IgD-negative memory B cell (primary cell): ENCODE data around the gene EHBP1L1. TPM values are rescaled to one million over a fixed set of nuclear protein-coding genes. Genes with fewer than 3 reads are reported as not detected.

Experiments used
- H3K27ac Mint-ChIP-seq, 3 donors: one replicate each; pipeline ENCODE4 v1.8.0; 2020 to 2022; ENCODE audit warnings: mild to moderate bottlenecking in 3 of 3, mixed read lengths in 3 of 3, moderate library complexity in 1 of 3
- H3K27me3 Mint-ChIP-seq: one replicate; pipeline ENCODE4 v1.8.0; 2021; ENCODE audit warnings: mixed read lengths
- H3K36me3 Mint-ChIP-seq: one replicate; pipeline ENCODE4 v1.8.0; 2020; ENCODE audit warnings: mild to moderate bottlenecking, mixed read lengths
- H3K4me1 Mint-ChIP-seq, 3 donors: one replicate each; pipeline ENCODE4 v1.8.0; 2020 to 2022; ENCODE audit warnings: mixed read lengths in 3 of 3, mild to moderate bottlenecking in 1 of 3
- H3K4me3 Mint-ChIP-seq, 4 donors: one replicate each; pipeline ENCODE4 v1.8.0; 2020 to 2022; ENCODE audit warnings: mild to moderate bottlenecking in 4 of 4, mixed read lengths in 4 of 4, moderate library complexity in 3 of 4
- H3K9me3 Mint-ChIP-seq, 3 donors: one replicate each; pipeline ENCODE4 v1.8.0; 2020 to 2021; ENCODE audit warnings: mixed read lengths in 3 of 3, mild to moderate bottlenecking in 1 of 3
- polyA plus RNA-seq: library from polyadenylated mRNA; unstranded; fragments of 300-500 nt; fragmentation: Illumina TruSeq; gene quantifications from one replicate; pipeline ENCODE4 v1.2.3, GENCODE V29; 2021

Gene EHBP1L1
- polyA plus RNA-seq: 16.1 TPM

DNA sequence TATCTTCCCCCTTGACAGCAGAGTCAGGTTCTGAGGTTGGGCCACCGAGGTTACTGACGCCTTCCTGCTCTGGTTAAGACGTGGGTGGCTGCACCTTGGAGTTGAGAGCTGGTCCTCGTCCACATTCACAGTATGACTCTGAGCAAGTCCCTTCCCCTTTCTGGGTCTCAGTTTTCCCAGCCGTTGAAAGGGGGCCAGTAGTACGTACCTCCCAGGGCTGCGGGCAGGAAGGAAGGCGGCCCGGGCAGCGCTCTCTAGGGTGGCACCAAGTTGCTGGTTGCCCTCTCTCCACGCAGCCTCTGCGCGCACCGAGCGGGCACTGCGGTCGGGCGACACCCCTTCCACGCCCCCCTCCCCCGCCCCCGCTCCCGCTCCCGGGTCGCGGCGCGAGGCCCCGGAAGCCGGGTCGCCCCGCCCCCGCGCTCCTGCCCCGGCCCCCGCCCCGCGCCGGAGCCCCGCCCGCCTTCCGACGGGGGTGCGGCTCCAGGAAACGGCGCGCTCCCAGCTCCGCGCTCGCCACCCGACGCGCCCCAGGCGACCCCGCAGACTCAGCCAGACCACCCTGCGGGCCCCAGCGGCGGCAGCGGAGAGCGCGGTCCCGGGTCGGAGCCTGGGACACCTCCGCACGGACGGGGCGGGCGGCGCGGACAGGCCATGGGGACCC, at the start of gene EHBP1L1:
Gene EHBP1L1 (plus strand): TSS at position 486 of the 664 bp plus-strand sequence. CDS start 250 bp downstream, outside the sequence.
- Mint-ChIP-seq H3K9me3 (no peaks in the 10 kb centered on the region), H3K27ac (peak within 1 kb of the TSS; percentile 95 to 100 (median 99)), H3K4me3 (peak within 1 kb of the TSS; percentile 92 to 98 (median 98)), H3K4me1 (peaks cover 23 to 36% (median 26%) of the 10 kb centered on the region in 3 donors), H3K36me3 (no peaks in the 10 kb centered on the region), H3K27me3 (peaks cover 2% of the 10 kb centered on the region)

DNA sequence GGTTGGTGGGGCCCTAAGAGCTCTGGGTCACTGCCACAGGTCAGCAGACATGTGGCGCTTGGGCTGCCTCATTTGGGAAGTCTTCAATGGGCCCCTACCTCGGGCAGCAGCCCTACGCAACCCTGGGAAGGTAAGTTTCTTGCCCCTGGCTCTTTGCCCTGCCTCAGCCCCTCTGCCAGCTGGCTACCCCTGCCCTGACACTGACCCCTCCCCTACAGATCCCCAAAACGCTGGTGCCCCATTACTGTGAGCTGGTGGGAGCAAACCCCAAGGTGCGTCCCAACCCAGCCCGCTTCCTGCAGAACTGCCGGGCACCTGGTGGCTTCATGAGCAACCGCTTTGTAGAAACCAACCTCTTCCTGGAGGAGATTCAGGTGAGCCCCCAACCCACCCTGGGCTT, 49.1 kb upstream of the EHBP1L1 start:
- peaks cover 18 to 29% (median 26%) of the 10 kb centered on the region in 3 donors for H3K4me1 Mint-ChIP-seq
- no peaks in the 10 kb centered on the region for H3K36me3 Mint-ChIP-seq
- H3K9me3 Mint-ChIP-seq: no peaks in the 10 kb centered on the region
- peak overlapping the region in 2 of 4 donors; percentile 60 to 67 for H3K4me3 Mint-ChIP-seq
- H3K27me3 Mint-ChIP-seq: no peaks in the 10 kb centered on the region
- no peak overlapping the region for H3K27ac Mint-ChIP-seq

DNA sequence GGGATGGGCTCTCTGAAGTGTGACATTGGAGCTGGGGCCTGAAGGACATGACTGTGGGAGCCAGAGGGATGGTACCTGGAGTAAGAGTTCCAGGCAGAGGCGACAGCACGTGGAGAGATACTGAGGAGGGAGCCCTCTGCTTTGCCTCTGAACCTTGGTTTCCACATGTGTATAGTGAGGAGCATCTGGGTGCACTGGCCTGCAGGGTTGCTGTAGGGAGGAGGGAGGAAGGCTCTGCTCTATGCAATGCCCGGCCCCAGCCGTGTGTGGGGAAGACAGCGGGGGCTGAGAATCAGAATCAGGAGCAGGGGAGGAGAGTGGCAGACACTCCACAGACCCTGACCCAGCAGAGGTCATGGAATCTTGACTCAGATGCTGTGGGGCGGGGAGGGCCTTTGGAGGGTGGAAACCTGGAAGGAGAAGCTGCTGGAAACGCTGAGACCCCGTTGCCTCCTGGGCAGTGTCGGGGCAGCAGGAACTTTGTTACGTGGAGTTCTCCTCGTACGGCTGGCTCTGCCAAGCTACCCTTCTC, 47.0 kb upstream of the EHBP1L1 start:
- Mint-ChIP-seq H3K9me3 (no peaks in the 10 kb centered on the region), H3K27ac (no peak overlapping the region), H3K4me3 (peak overlapping the region in 1 of 4 donors; percentile 28), H3K27me3 (no peaks in the 10 kb centered on the region), H3K36me3 (no peaks in the 10 kb centered on the region), H3K4me1 (peaks cover 6 to 14% (median 12%) of the 10 kb centered on the region in 3 donors)

DNA sequence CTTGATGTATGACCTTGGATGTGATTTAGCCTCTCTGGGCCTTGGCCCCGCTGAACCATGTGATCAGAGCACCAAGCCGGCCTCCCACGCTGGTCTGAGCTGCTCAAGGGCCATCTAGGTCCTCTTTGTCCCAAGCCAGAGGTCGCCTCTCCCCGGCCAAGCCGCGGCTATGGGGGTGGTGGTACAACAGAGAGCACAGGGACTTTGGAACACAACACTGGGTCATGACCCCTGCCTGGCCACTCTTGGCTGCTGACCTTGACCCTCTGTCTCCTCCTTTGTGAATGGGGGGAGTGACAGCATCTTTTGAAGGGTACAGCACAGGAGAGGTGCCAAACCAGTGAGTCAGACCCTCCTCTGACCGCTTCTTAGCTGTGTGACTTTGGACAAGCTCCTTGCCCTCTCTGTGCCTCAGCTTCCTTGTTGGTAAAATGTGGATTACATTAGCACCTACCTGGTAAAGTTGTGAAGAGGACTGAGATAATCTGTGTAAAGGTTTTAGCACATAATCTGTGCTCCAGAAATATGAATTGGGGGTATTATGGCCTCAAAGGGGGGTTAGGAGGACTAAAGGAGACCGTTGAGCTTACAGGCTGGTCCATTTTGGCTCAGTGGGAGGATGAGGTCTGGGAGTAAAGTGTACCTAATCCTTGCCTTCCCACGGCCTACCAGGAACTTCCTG, 46.2 kb upstream of the EHBP1L1 start:
- Mint-ChIP-seq H3K36me3 (no peaks in the 10 kb centered on the region), H3K27ac (peak overlapping the region in 2 of 3 donors; percentile 10 to 47), H3K4me3 (peak overlapping the region in 1 of 4 donors; percentile 39), H3K9me3 (no peaks in the 10 kb centered on the region), H3K27me3 (no peaks in the 10 kb centered on the region), H3K4me1 (peaks cover 5 to 10% (median 6%) of the 10 kb centered on the region in 3 donors)

DNA sequence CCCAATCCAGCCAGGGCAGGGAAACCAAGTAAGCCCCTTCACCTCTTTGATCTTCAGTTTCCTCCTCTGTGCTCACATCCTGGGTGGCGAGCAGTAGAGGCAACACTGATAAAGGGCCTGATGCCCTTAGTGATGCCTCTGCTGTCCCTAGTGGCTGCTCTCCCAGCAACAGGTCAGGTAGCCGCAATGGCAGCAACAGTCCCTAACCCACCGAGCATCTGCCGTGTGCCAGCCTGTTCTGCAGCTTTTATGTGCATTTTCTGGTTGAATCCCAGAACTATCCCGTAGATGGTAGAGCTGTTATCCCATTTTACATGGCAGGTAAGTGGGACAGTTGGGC, 45.7 kb upstream of the EHBP1L1 start:
- Mint-ChIP-seq H3K27me3 (no peaks in the 10 kb centered on the region), H3K4me3 (peak overlapping the region in 1 of 4 donors; percentile 39), H3K9me3 (no peaks in the 10 kb centered on the region), H3K36me3 (no peaks in the 10 kb centered on the region), H3K4me1 (peaks cover 5 to 12% (median 6%) of the 10 kb centered on the region in 3 donors), H3K27ac (peak overlapping the region in 1 of 3 donors; percentile 47)

DNA sequence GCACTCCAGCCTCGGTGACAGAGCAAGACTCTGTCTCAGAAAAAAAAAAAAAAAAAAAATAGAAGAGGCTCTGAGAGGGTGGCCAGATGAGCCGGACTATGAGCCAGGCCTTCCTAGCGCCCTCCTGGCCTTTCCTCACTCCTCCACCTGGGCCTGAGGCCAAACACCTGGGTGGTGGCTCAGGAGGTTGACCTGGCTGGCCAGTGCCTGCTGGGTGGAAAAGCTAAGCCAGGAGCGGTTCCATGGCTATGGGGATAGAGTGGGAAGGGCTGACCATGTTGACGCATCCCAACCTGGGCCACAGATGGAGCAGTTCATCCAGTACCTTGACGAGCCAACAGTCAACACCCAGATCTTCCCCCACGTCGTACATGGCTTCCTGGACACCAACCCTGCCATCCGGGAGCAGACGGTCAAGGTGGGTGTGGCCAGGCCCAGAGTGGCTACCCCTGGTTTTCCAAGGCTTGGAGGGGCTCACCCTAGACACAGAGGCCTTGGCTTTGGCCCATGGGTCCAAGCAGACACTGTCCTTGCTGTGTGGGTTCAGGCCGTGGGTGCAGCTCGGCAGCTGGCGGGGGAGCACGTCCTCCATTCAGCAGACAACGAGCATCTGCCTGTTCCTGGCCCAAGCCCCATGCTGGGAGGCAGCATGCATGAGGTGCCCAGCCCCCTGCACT, 43.3 kb upstream of the EHBP1L1 start:
- no peak overlapping the region for H3K27ac Mint-ChIP-seq
- H3K9me3 Mint-ChIP-seq: no peaks in the 10 kb centered on the region
- peaks cover 0 to 7% (median 5%) of the 10 kb centered on the region in 3 donors for H3K4me1 Mint-ChIP-seq
- no peaks in the 10 kb centered on the region for H3K36me3 Mint-ChIP-seq
- H3K27me3 Mint-ChIP-seq: no peaks in the 10 kb centered on the region
- no peak overlapping the region for H3K4me3 Mint-ChIP-seq

DNA sequence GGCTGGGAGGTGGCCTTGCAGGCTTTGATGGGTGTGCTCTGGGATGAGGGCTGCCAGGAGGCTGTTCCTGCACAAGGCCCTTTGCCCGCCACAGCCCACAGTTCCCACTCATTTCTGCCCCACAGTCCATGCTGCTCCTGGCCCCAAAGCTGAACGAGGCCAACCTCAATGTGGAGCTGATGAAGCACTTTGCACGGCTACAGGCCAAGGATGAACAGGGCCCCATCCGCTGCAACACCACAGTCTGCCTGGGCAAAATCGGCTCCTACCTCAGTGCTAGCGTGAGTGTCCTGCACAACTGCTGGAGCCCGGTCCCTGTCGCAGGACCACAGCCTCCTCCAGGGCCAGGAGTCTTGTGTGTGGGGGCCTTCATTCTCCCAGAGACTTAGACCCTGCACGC, 40.8 kb upstream of the EHBP1L1 start:
- no peaks in the 10 kb centered on the region for H3K27me3 Mint-ChIP-seq
- no peak overlapping the region for H3K4me3 Mint-ChIP-seq
- no peaks in the 10 kb centered on the region for H3K36me3 Mint-ChIP-seq
- no peaks in the 10 kb centered on the region for H3K9me3 Mint-ChIP-seq
- peak overlapping the region in 1 of 3 donors; percentile 42 for H3K27ac Mint-ChIP-seq
- H3K4me1 Mint-ChIP-seq: peaks cover 0 to 7% (median 5%) of the 10 kb centered on the region in 3 donors

DNA sequence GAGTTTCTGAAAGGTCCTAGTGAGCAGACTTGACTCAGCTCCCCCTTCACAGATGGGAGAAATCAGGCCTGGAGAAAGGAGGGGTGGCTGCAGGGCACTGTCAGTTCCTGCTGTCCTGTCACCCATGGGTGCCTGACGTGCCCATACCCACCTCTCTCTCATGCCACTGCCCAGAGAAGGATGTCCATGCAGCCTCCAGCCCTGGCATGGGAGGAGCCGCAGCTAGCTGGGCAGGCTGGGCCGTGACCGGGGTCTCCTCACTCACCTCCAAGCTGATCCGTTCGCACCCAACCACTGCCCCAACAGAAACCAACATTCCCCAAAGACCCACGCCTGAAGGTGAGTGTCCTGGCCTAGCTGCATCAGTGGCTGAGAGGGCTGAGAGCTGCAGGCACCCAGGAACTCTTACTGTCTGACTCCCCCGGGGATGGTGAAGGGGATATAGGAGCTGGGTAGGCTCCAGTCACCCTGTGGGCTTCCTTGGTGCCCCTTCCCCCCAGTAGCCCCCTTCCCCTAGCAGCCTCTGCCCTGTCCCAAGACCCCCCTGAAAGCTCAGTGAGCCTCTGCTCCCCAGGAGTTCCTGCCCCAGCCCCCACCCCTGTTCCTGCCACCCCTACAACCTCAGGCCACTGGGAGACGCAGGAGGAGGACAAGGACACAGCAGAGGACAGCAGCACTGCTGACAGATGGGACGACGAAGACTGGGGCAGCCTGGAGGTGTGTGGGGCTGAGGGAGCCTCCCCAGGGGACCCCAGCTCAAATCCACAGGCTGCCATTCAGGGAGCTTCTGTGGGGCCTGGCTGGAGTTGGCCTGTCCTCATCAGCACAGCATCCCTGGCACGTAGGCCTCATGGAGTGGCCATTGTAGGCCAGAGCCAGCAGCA, 39.2 kb upstream of the EHBP1L1 start:
- Mint-ChIP-seq H3K27me3 (no peaks in the 10 kb centered on the region), H3K4me1 (peaks cover 5 to 11% (median 6%) of the 10 kb centered on the region in 3 donors), H3K27ac (peak overlapping the region in 2 of 3 donors; percentile 14 to 59), H3K4me3 (peak overlapping the region in 1 of 4 donors; percentile 86), H3K36me3 (no peaks in the 10 kb centered on the region), H3K9me3 (no peaks in the 10 kb centered on the region)

DNA sequence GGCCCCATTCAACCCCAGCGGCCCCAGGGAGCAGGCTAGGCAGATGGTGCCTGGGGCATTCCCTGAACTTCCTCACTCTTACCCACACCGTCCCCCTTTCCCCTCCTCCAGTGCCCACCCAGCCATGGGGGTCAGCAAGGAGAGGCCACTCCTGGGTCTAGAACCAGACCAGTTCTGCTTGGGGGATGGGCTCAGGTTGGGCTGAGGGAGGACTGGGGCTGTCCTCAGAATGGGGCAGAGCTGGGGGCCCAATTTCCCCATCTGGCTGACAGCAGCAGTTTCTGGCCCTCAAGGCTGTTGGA, 38.6 kb upstream of the EHBP1L1 start:
- Mint-ChIP-seq H3K9me3 (no peaks in the 10 kb centered on the region), H3K27ac (peak overlapping the region in 2 of 3 donors; percentile 14 to 59), H3K36me3 (no peaks in the 10 kb centered on the region), H3K4me1 (peaks cover 8 to 11% (median 9%) of the 10 kb centered on the region in 3 donors), H3K4me3 (peak overlapping the region in 1 of 4 donors; percentile 86), H3K27me3 (no peaks in the 10 kb centered on the region)

DNA sequence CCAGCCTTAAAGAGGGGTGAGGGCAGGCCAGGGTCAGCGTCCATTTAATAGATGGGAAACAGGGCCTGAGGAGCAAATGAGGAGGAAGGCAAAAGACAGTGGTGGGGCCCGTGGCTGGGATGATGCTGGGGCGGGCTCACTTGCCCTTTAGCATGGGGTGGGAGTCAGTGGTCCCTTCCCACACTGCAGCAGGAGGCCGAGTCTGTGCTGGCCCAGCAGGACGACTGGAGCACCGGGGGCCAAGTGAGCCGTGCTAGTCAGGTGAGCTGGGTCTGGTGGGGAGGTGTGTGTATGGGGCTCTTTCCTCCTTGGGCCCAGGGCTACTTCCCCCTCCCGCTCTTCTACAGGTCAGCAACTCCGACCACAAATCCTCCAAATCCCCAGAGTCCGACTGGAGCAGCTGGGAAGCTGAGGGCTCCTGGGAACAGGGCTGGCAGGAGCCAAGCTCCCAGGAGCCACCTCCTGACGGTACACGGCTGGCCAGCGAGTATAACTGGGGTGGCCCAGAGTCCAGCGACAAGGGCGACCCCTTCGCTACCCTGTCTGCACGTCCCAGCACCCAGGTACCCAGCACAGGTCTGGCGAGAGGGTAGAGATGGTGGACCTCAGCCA, 38.1 kb upstream of the EHBP1L1 start:
- Mint-ChIP-seq H3K36me3 (no peaks in the 10 kb centered on the region), H3K4me3 (peak overlapping the region in 3 of 4 donors; percentile 37 to 86 (median 60)), H3K27ac (no peak overlapping the region), H3K27me3 (no peaks in the 10 kb centered on the region), H3K4me1 (peaks cover 8 to 11% (median 9%) of the 10 kb centered on the region in 3 donors), H3K9me3 (no peaks in the 10 kb centered on the region)

DNA sequence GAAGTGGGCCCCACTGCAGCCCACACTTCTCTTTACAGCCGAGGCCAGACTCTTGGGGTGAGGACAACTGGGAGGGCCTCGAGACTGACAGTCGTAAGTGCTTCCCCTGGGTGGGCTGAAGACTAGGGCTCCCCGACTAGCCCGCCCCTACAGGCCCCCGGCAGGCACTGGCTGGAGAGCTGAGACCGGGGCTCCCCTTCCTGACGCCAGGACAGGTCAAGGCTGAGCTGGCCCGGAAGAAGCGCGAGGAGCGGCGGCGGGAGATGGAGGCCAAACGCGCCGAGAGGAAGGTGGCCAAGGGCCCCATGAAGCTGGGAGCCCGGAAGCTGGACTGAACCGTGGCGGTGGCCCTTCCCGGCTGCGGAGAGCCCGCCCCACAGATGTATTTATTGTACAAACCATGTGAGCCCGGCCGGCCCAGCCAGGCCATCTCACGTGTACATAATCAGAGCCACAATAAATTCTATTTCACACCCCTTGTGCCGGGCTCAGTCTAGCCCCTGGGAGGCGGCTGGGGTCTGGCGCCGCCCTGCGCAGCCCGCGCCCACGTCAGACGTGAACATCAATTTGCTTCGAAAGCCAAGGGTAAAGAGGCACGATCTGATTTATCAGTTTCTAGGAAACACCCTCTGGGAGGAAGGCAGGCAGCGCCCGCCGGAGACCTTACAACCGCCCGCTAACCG, 37.5 kb upstream of the EHBP1L1 start:
- no peaks in the 10 kb centered on the region for H3K27me3 Mint-ChIP-seq
- peak overlapping the region; percentile 30 to 88 (median 86) for H3K4me3 Mint-ChIP-seq
- peaks cover 8 to 11% (median 9%) of the 10 kb centered on the region in 3 donors for H3K4me1 Mint-ChIP-seq
- H3K9me3 Mint-ChIP-seq: no peaks in the 10 kb centered on the region
- no peaks in the 10 kb centered on the region for H3K36me3 Mint-ChIP-seq
- peak overlapping the region in 1 of 3 donors; percentile 78 for H3K27ac Mint-ChIP-seq

DNA sequence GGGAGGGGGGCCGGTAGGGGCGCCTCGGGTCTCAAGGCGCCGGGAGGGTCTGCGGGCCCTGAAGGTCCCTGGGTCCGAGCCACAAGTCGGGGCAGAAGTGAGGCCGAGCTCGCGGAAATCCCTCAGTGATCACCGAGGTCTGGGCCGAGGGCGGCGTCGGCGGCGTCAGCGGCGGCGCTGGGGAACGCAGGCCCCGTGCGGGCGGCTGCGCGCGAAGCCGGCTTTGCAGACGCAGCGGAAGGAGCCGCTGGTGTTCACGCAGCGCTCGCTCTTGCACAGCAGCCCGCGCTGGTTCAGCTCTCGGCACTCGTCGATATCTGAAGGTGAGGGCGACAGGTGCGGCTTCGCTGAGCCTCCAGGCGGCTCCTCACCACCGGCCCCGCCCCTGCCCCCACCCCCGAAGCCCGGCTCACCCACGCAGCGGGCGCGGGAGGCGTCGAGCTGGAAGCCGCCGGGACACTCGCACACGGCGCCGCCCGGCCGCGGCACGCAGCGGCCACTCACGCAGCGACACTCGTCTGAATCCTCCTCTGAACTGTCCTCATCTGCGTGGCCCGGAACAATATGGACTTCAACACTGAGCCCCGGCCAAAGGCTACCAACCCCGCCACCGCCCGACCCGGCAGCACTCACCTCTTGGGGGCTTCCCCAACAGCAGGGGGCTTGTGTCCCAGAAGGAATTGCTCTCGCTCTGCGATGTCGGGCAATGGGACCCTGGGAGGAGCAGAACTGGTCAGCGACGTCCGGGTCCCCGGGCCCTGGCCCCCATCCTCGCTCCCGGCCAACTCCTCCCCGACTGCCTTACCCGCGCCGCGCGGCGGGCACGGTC, 36.7 kb upstream of the EHBP1L1 start:
- Mint-ChIP-seq H3K4me3 (peak overlapping the region in 3 of 4 donors; percentile 44 to 88 (median 86)), H3K27ac (peak overlapping the region in 1 of 3 donors; percentile 78), H3K27me3 (no peaks in the 10 kb centered on the region), H3K36me3 (no peaks in the 10 kb centered on the region), H3K9me3 (no peaks in the 10 kb centered on the region), H3K4me1 (peaks cover 9 to 11% (median 10%) of the 10 kb centered on the region in 3 donors)
